CD14-positive monocyte (primary cell): ENCODE measurements around the gene KRT6B. TPM values are rescaled to one million over a fixed set of nuclear protein-coding genes. Genes with fewer than 3 reads are reported as not detected.

Source experiments
- DNase-seq, 3 donors: peaks; one replicate each; pipeline ENCODE4 v3.0.0-alpha.2; 2011 to 2022
- H2AFZ ChIP-seq: 2 replicates; pipeline ENCODE4 v1.6.0; 2012; ENCODE audit warnings: mild to moderate bottlenecking, low read depth, low read length, inconsistent platforms; ENCODE audit not compliant: insufficient read depth, poor library complexity, severe bottlenecking
- H3K27ac ChIP-seq, 2 donors: 1 replicate in 1 of 2; 2 replicates in 1 of 2; pipeline ENCODE4 v1.5.1; 2012 to 2013; ENCODE audit warnings: low read length in 2 of 2, control low read depth in 1 of 2, inconsistent platforms in 1 of 2, low read depth in 1 of 2, mild to moderate bottlenecking in 1 of 2
- H3K27me3 ChIP-seq, 2 donors: one replicate each; pipeline versions ENCODE4 v1.6.0 to v1.6.1; 2011 to 2013; ENCODE audit warnings: low read length in 2 of 2; ENCODE audit not compliant: control insufficient read depth in 2 of 2, insufficient read depth in 2 of 2
- H3K36me3 ChIP-seq, 2 donors: replicated peaks in 1 of 2; 1 replicate in 1 of 2; 2 replicates in 1 of 2; pipeline versions ENCODE4 v1.5.1 to v1.6.1; 2012 to 2013; ENCODE audit warnings: low read length in 2 of 2, control low read depth in 1 of 2, inconsistent platforms in 1 of 2, mild to moderate bottlenecking in 1 of 2; ENCODE audit not compliant: insufficient read depth in 2 of 2, control insufficient read depth in 1 of 2
- H3K4me1 ChIP-seq, 2 donors: 1 replicate in 1 of 2; 2 replicates in 1 of 2; pipeline versions ENCODE4 v1.5.1 to v1.6.1; 2012 to 2013; ENCODE audit warnings: low read length in 2 of 2, control low read depth in 1 of 2, inconsistent platforms in 1 of 2, mild to moderate bottlenecking in 1 of 2, moderate library complexity in 1 of 2; ENCODE audit not compliant: insufficient read depth in 2 of 2, control insufficient read depth in 1 of 2
- H3K4me2 ChIP-seq: replicated peaks from 2 replicates; pipeline ENCODE3; 2012; ENCODE audit warnings: low read length, moderate library complexity, mild to moderate bottlenecking; ENCODE audit not compliant: poor library complexity, severe bottlenecking; ENCODE audit errors: extremely low read depth
- H3K4me3 ChIP-seq, 3 experiments: fragments of 200-600 bp in 1 of 3; sonication (generic) in 1 of 3; replicated peaks in 1 of 3; 1 replicate in 2 of 3; 2 replicates in 1 of 3; pipeline ENCODE4 v1.5.1; 2011 to 2013; ENCODE audit warnings: low read length in 3 of 3, mild to moderate bottlenecking in 3 of 3, control low read depth in 2 of 3, low read depth in 2 of 3, inconsistent platforms in 1 of 3, moderate library complexity in 1 of 3
- H3K79me2 ChIP-seq: 2 replicates; pipeline ENCODE4 v1.6.0; 2012; ENCODE audit warnings: mild to moderate bottlenecking, control low read depth, inconsistent platforms, low read length, moderate library complexity; ENCODE audit not compliant: insufficient read depth
- H3K9ac ChIP-seq: 2 replicates; pipeline ENCODE4 v1.6.0; 2017; ENCODE audit warnings: low read length, mild to moderate bottlenecking; ENCODE audit not compliant: insufficient read depth, poor library complexity, severe bottlenecking
- H3K9me3 ChIP-seq, 2 donors: replicated peaks in 1 of 2; 1 replicate in 1 of 2; 2 replicates in 1 of 2; pipeline versions ENCODE4 v1.5.1 to v1.6.1; 2012 to 2013; ENCODE audit warnings: low read length in 2 of 2, control low read depth in 1 of 2; ENCODE audit not compliant: control insufficient read depth in 1 of 2, insufficient read depth in 1 of 2
- H4K20me1 ChIP-seq: 2 replicates; pipeline ENCODE4 v1.6.0; 2012; ENCODE audit warnings: mild to moderate bottlenecking, low read length, control low read depth, moderate library complexity; ENCODE audit not compliant: insufficient read depth
- H3K27ac Mint-ChIP-seq, 7 donors: one replicate each; pipeline ENCODE4 v1.8.0; 2020; ENCODE audit warnings: mild to moderate bottlenecking in 7 of 7, mixed read lengths in 7 of 7, moderate library complexity in 6 of 7, inconsistent platforms in 2 of 7
- H3K27me3 Mint-ChIP-seq, 3 donors: one replicate each; pipeline ENCODE4 v1.8.0; 2021 to 2022; ENCODE audit warnings: low read depth in 3 of 3, mild to moderate bottlenecking in 3 of 3, mixed read lengths in 3 of 3, moderate library complexity in 3 of 3, inconsistent platforms in 1 of 3
- H3K36me3 Mint-ChIP-seq, 2 donors: one replicate each; pipeline ENCODE4 v1.8.0; 2020; ENCODE audit warnings: mixed read lengths in 2 of 2, inconsistent platforms in 1 of 2, mild to moderate bottlenecking in 1 of 2
- H3K4me1 Mint-ChIP-seq: one replicate; pipeline ENCODE4 v1.8.0; 2020; ENCODE audit warnings: mild to moderate bottlenecking, mixed read lengths
- H3K4me3 Mint-ChIP-seq, 2 donors: one replicate each; pipeline ENCODE4 v1.8.0; 2020; ENCODE audit warnings: mild to moderate bottlenecking in 2 of 2, mixed read lengths in 2 of 2, moderate library complexity in 1 of 2
- H3K9me3 Mint-ChIP-seq, 7 donors: one replicate each; pipeline ENCODE4 v1.8.0; 2020 to 2022; ENCODE audit warnings: mixed read lengths in 7 of 7, mild to moderate bottlenecking in 6 of 7, moderate library complexity in 6 of 7, inconsistent platforms in 2 of 7
- WGBS: methylation state at CpG from one replicate; pipeline ENCODE4 v1.1.5; 2013; ENCODE audit warnings: missing lambda C conversion rate; ENCODE audit not compliant: insufficient coverage; 5-methylcytosine and 5-hydroxymethylcytosine counted together
- intact Hi-C, 2 donors: fragments of 100-400 bp; cut with micrococcal nuclease; formaldehyde crosslinking; loops; one replicate each; pipeline versions ENCODE4 v1.15.0 to v1.15.1; 2023
- polyA plus RNA-seq, 3 donors: library from polyadenylated mRNA; depleted of rRNA in 1 of 3; unstranded in 2 of 3; stranded (reverse) in 1 of 3; fragments of 300-500 nt in 2 of 3; fragments of >200 nt in 1 of 3; fragmentation: Illumina TruSeq in 2 of 3; gene quantifications; 1 replicate in 2 of 3; 2 replicates in 1 of 3; pipeline ENCODE4 v1.2.3, GENCODE V29; 2012 to 2021
- TF ChIP-seq, protein P1 (sequence below): fragments of 200-600 bp; IDR thresholded peaks from one replicate; pipeline ENCODE4 v1.8.0; 2022; ENCODE audit warnings: antibody characterized with exemption, mild to moderate bottlenecking

Gene KRT6B
- polyA plus RNA-seq, 3 donors, result not detected

DNA sequence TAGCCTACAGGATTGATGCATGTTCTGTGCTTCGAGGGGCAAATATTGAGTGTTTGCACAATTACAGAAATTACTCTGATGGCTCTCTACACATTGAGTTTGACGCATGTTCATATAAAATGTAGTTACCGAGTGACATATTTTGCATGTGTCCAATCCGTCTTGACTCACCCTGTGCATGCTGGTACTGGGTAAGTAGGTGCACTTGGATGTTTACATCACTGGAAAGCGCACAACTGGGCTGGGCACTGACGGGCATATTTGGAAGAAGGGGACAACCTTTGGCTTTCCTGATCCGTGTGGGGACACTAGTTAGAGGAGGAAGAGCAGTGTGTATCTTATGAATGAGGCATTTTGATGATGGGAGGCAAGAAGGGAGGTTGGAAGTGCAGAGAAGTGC is 46.0 kb upstream of the KRT6B start:
- Mint-ChIP-seq H3K4me1 (peaks cover 20% of the 10 kb centered on the region), H3K27ac (no peak overlapping the region), H3K4me3 (no peak overlapping the region), H3K9me3 (peaks cover 0 to 11% (median 6%) of the 10 kb centered on the region in 7 donors), H3K27me3 (peaks cover 5 to 11% (median 7%) of the 10 kb centered on the region in 3 donors), H3K36me3 (no peaks in the 10 kb centered on the region)
- TF ChIP-seq, protein P1, sequence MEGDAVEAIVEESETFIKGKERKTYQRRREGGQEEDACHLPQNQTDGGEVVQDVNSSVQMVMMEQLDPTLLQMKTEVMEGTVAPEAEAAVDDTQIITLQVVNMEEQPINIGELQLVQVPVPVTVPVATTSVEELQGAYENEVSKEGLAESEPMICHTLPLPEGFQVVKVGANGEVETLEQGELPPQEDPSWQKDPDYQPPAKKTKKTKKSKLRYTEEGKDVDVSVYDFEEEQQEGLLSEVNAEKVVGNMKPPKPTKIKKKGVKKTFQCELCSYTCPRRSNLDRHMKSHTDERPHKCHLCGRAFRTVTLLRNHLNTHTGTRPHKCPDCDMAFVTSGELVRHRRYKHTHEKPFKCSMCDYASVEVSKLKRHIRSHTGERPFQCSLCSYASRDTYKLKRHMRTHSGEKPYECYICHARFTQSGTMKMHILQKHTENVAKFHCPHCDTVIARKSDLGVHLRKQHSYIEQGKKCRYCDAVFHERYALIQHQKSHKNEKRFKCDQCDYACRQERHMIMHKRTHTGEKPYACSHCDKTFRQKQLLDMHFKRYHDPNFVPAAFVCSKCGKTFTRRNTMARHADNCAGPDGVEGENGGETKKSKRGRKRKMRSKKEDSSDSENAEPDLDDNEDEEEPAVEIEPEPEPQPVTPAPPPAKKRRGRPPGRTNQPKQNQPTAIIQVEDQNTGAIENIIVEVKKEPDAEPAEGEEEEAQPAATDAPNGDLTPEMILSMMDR, result no peak
- no peaks in the 10 kb centered on the region for H3K36me3 ChIP-seq
- intact Hi-C loops, result no loop called here
- H3K79me2 ChIP-seq, result no peaks in the 10 kb centered on the region
- peaks cover 9 to 18% of the 10 kb centered on the region in 2 donors for H3K4me1 ChIP-seq
- WGBS, result 92% methylated on average over 7 of the region's 7 CpGs
- DNase-seq, result no peak
- H3K9me3 ChIP-seq, result peaks cover 0 to 6% of the 10 kb centered on the region in 2 donors
- no peak overlapping the region for H3K4me2 ChIP-seq
- no peak overlapping the region for H2AFZ ChIP-seq
- H3K9ac ChIP-seq, result no peak overlapping the region
- no peaks in the 10 kb centered on the region for H3K27me3 ChIP-seq
- no peak overlapping the region for H3K27ac ChIP-seq
- no peak overlapping the region for H3K4me3 ChIP-seq
- H4K20me1 ChIP-seq, result no peaks in the 10 kb centered on the region

DNA sequence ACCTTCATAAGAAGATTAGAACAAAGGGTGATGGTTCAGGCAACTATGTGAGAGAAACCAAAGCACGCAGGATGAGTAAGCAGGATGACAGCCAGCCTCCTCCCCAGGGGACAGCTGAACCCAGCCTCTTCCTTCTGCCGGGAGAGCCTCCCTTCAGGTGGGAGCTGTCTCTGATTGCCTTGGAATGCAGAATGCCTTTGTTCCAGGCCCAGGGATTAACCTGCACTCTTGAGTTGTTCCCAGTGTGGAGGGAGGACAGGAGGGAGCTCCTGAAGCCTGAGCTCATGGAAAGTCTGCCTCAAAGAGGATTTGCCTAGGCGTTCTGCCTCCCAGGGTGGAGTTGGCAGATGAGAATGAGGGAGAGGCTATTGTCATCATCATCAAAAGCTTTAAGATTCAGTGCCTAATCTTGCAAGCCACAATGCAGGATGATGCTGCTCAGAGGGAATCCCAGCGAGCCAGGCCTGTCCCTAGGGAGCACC is 44.7 kb upstream of the KRT6B start:
- no peaks in the 10 kb centered on the region for H3K36me3 ChIP-seq
- Mint-ChIP-seq H3K27ac (no peak overlapping the region), H3K27me3 (peaks cover 5 to 11% (median 9%) of the 10 kb centered on the region in 3 donors), H3K4me1 (peaks cover 20% of the 10 kb centered on the region), H3K4me3 (no peak overlapping the region), H3K36me3 (no peaks in the 10 kb centered on the region), H3K9me3 (peaks cover 0 to 5% (median 0%) of the 10 kb centered on the region in 7 donors)
- H3K4me2 ChIP-seq, result no peak overlapping the region
- no peaks in the 10 kb centered on the region for H3K79me2 ChIP-seq
- H3K9me3 ChIP-seq, result no peaks in the 10 kb centered on the region
- H3K27ac ChIP-seq, result no peak overlapping the region
- no peak for DNase-seq
- H3K9ac ChIP-seq, result no peak overlapping the region
- H3K27me3 ChIP-seq, result no peaks in the 10 kb centered on the region
- WGBS, result 92% methylated on average over 2 of the region's 4 CpGs
- H2AFZ ChIP-seq, result no peak overlapping the region
- H4K20me1 ChIP-seq, result no peaks in the 10 kb centered on the region
- peaks cover 9 to 18% of the 10 kb centered on the region in 2 donors for H3K4me1 ChIP-seq
- intact Hi-C loops, result no loop called here
- H3K4me3 ChIP-seq, result no peak overlapping the region
- TF ChIP-seq, protein P1, result no peak
